ENCODE data around the gene EBF3.

Gene EBF3

GRCh38 chr10:129949411-129949810, 14.7 kb downstream of the EBF3 start:
- no peak for TF ChIP-seq CTCF (IDR thresholded peaks at IDR 0.05; ENCODE audit: borderline replicate concordance, insufficient read depth, low read depth, low read length)
- no peak overlapping the region for H3K4me3 ChIP-seq (ENCODE audit: low read depth, low read length)

GRCh38 chr10:129946859-129947258, 17.2 kb downstream of the EBF3 start:
- no peak for TF ChIP-seq CTCF (IDR thresholded peaks at IDR 0.05; ENCODE audit: borderline replicate concordance, insufficient read depth, low read depth, low read length)
- no peak overlapping the region for H3K4me3 ChIP-seq (ENCODE audit: low read depth, low read length)

GRCh38 chr10:129945941-129946760, 17.9 kb downstream of the EBF3 start:
- TF ChIP-seq CTCF (IDR thresholded peaks at IDR 0.05; ENCODE audit: borderline replicate concordance, insufficient read depth, low read depth, low read length), result no peak
- no peak overlapping the region for H3K4me3 ChIP-seq (ENCODE audit: low read depth, low read length)

- no peak overlapping the region for H3K4me3 ChIP-seq (ENCODE audit: low read depth, low read length)
- no peak for TF ChIP-seq CTCF (IDR thresholded peaks at IDR 0.05; ENCODE audit: borderline replicate concordance, insufficient read depth, low read depth, low read length)
Measured at GRCh38 chr10:129945526-129945925, 18.5 kb downstream of the EBF3 start.

GRCh38 chr10:129945064-129945463, 19.0 kb downstream of the EBF3 start:
- H3K4me3 ChIP-seq (ENCODE audit: low read depth, low read length), result no peak overlapping the region
- TF ChIP-seq CTCF (IDR thresholded peaks at IDR 0.05; ENCODE audit: borderline replicate concordance, insufficient read depth, low read depth, low read length), result no peak

GRCh38 chr10:129944456-129944855, 19.6 kb downstream of the EBF3 start:
- TF ChIP-seq CTCF (IDR thresholded peaks at IDR 0.05; ENCODE audit: borderline replicate concordance, insufficient read depth, low read depth, low read length), result no peak
- no peak overlapping the region for H3K4me3 ChIP-seq (ENCODE audit: low read depth, low read length)

Measured in GM12875 (cell line).